Measurements from ENCODE around the gene MGAT4C. TPM values are rescaled to one million over a fixed set of nuclear protein-coding genes. Genes with fewer than 3 reads are reported as not detected.
"Not testable (repeated sequence)": the region's sequence is repeated elsewhere in the genome, so short reads cannot be mapped to it uniquely, and the experiment has no call there.

MGAT4C gene
- not detected for total RNA-seq

DNA sequence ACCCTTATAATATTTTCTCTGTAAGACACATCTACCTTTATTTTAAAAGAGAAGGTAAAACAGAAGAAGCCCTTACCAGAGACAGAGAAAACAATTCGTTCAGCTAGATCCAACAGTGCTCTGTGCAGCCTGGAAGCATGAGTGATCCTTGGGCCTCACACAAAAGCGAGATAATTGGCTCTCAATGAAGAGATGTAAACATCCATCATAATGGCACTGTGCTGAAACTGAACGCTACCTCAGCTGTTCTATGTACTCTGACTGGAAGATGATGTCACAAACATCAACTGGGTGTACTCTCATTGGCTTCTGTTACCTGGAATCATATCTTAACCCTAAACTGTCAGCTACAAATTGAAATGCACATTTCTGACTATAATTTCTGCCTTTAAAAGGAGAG is at the start of gene MGAT4C:
MGAT4C (minus strand) TSS at position 229 of the 400 bp plus-strand sequence.
- no peak for DNase-seq

GRCh38 chr12:86296396-86296795 is 40.2 kb upstream of the MGAT4C start:
- not testable (repeated sequence) for DNase-seq

DNA sequence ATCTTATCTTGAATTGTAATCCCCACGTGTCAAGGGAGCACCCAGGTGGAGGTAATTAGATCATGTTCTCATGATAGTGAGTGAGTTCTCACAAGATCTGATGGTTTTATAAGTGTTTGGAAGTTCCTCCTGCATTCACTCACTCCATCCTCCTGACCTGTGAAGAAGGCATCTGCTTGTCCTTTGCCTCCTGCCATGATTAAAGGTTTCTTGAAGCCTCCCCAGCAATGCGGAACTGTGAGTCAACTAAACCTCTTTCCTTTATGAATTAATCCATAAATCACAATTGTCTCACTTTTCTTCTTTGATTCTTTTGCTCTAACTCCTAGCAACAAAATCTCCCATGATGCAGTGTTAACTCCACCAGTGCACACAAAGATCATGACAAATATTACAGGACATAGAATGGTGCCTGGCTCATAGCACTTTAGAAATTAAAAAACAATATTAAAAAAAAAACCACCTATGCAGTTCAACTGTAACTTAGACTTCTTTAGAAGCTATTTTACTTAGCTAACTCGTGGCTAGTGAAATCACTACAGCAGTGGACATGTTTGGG is 37.6 kb upstream of the MGAT4C start:
- no peak for DNase-seq

- DNase-seq, result no peak
Measured at GRCh38 chr12:86292480-86292879, 36.3 kb upstream of the MGAT4C start.

GRCh38 chr12:86290615-86291014 is 34.4 kb upstream of the MGAT4C start:
- DNase-seq, result no peak

DNA sequence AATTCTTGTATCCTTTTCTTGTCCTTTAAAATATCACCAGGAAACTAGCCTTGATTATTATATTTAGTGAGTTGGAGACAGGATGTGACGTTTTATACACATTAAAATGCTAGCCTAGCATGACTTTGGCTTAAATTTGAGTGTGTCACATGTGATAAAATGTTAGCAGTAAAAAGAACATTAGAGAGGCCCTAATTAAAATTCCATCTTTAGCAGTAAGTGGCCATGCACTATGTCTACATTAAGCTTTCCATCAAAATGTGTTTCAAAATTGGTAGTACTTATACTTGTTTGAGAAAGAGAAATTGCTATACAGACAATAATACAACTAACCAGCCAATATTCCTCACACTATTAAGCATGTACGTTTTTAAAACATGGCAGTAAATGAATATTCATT is 29.9 kb upstream of the MGAT4C start:
- DNase-seq, result no peak

- no peak for DNase-seq
Measured at GRCh38 chr12:86283620-86284019, 27.4 kb upstream of the MGAT4C start.

- no peak for DNase-seq
Measured at GRCh38 chr12:86275356-86275755, 19.2 kb upstream of the MGAT4C start.

DNA sequence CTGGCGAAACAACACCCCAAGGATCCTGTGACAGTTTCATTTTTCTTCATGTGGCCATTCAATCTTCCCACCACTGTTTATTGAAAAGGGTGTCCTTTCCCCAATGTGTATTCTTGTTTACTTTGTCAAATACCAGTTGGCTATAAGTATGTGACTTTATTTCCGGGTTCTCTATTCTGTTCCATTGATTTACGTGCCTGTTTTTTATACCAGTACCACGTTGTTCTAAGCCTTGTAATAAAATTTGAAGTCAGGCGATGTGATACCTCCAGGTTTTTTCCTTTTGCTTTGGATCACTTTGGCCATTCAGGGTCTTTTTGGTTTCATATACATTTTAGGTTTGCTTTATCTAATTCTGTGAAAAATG is 9.1 kb upstream of the MGAT4C start:
- DNase-seq, result no peak

- DNase-seq, result no peak
Measured at GRCh38 chr12:86264451-86265328, 8.5 kb upstream of the MGAT4C start.

DNA sequence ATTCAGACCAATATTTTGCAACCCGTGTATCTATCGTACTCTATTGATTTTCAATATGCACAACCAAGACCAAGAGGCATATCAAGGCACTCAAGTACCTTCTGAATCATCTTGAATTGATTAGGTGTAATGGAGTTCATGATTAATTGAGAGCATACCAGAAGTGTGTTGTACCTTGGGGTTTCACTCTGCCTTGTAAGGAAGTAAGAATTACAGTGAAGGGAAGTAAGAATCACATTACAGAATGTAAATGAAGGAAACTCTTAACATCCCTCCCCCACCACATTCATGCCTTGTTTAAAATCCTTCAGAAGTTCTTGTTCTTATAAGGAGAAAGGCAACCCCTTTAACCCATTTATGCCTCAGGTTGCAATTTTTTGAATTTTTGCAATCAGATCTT is 5.4 kb upstream of the MGAT4C start:
- no peak for DNase-seq

- DNase-seq, result no peak
Measured at GRCh38 chr12:86261142-86261541, 5.0 kb upstream of the MGAT4C start.

DNA sequence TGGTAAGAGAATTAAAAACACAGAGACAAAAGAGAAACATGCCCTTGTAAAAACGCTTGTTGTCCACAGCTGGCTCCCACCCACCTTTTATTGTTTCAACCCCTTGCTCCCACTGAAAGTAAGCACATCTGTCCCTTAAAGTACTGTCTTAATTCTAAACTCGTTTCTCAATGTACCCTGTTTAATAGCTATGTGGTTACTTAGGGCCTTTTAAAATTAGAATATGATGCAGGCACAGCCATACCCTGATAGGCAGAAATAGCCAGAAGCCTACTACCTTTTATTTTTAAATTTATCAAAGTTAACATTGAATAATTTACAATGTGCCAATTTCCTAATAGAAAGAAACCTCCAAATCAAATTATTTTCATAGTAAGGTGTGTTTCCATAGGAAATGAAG is 4.0 kb upstream of the MGAT4C start:
- no peak for DNase-seq

DNA sequence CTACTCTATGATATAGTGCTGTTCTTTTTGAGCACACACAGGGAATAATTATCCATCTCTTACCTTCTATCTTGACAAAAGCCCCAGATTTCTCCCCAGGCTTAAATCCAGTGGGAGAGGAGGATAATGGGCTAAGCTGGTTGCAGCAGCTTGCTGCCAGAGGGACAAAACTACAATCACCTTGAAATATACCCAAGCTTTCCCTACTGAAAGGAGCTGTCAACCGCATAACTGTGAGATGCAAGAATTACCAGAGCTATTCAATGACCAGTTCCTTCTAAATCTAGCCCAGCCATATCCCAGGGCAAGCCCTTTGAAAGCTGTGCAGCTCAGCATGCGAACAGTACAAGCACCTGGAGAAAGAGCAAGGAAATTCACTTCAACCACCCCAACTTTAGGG is 943 bp upstream of the MGAT4C start:
- no peak for DNase-seq

DNA sequence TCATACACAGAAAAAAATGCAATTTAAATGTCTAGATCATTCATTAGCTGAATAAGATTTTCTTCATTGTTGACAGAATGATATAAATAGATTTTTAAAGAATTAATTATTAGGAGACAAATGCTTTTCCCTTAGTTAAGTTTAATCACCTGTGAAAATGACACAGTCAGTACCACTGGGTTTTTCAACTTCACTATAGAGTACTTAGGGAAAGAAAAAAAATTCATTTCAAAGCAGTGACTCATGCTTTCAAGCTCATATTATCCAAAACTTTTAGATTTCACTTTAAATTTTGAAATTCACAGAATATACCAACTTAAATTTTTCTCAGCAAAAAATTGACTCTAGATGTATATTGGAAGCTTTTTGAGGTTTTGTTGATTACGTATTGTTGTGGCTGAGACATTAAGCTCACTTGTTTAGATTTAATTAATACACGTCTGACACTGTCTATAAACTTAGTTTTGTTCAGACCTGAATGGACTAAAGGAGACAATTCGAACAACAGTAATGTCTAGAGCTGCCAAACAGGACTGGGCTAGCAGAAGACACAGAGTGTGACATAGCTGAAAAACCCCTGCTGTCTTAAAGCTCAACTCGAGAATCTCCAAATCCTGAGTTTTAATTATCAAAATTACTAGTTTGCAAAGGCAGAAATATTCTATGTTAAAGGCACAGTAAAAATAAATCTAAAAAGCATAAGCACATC is 1.6 kb downstream of the MGAT4C start:
- no peak for DNase-seq

GRCh38 chr12:86249851-86250250 is 6.3 kb downstream of the MGAT4C start:
- DNase-seq, result no peak

GRCh38 chr12:86249276-86249675 is 6.9 kb downstream of the MGAT4C start:
- no peak for DNase-seq

DNA sequence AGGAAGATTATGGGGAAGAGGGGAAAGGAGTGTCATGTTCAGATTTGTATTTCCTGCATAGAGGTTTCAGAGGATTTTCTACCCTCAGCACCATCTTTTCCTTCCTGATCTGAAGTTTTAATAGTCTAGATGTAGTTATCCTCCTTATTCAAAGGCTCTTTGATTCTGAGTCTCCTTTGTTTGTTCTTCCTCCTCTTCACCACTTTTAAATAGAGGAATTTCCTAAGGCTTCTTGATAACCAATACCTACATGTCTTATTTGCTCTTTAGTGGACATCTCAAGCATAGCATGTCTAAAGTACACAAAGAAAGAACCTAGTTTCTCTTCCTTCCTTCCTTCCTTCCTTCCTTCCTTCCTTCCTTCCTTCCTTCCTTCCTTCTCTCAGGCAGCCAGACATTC is 8.3 kb downstream of the MGAT4C start:
- DNase-seq, result no peak

DNA sequence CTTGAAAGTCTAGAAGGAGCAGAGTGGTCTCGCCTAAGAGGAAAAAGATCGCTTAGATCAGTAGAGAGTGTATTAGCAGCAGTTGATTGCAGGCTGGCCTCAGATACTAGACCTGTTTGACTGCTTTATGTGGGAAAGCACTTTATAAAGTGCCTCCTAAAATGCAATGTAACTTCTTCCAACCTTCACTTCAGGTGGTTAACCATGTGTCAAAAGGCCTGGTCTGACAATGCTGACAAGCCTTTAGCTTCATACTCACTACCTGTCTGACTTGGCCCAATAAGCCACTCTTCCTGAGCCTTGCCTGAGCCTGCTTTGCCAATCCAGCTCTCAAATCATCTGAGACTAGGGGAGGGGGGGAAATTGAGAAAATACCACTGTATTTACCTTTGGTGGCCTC is 14.6 kb downstream of the MGAT4C start:
- DNase-seq, result no peak

GRCh38 chr12:86234316-86234855 is 21.8 kb downstream of the MGAT4C start:
- DNase-seq, result no peak

- DNase-seq, result no peak
Measured at GRCh38 chr12:86233126-86233525, 23.1 kb downstream of the MGAT4C start.

- DNase-seq, result no peak
Measured at GRCh38 chr12:86230516-86231146, 25.6 kb downstream of the MGAT4C start.

GRCh38 chr12:86229772-86230171 is 26.4 kb downstream of the MGAT4C start:
- DNase-seq, result no peak
